Measurements from ENCODE around the gene ACTG2.

Gene ACTG2

DNA sequence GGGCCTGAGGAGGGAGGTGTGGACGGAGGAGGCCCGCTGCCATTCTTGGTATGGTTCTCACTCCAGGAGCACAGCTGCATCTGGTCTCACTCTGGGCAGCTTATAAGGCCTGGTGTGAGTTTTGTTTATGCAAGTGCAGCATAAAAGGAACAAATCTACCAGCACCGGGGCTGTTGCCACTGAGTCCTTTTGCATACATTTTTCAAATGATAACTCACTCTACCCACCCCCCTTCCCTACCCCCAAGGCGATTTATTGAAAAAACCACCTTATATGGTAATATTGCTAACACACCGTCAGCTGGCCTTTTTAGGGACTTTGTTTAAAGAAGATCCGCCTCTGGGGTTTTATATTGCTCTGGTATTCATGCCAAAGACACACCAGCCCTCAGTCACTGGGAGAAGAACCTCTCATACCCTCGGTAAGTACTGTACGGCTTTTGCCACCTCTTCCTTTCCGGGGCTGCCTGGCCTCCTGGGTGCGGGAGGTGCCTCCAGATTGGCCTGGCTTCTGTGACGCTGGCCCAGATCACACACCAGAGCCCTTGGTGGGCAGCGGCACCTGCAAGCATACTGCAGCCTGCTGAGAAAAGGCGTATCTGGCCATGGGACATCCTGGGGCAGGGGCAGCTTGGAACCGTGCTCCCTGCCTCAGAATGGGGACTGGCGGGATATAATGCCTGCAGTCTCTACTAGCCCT lies at the start of gene ACTG2:
Gene ACTG2 (plus strand): TSS at position 378 of the 699 bp plus-strand sequence. CDS start 8,304 bp downstream, outside the sequence.
- peak within 1 kb of the TSS; percentile 48 for H3K4me3 ChIP-seq (ENCODE audit: low read depth, low read length)
- DNase-seq (ENCODE audit: low read depth, low spot score) = no peak
- TF ChIP-seq, protein P1, sequence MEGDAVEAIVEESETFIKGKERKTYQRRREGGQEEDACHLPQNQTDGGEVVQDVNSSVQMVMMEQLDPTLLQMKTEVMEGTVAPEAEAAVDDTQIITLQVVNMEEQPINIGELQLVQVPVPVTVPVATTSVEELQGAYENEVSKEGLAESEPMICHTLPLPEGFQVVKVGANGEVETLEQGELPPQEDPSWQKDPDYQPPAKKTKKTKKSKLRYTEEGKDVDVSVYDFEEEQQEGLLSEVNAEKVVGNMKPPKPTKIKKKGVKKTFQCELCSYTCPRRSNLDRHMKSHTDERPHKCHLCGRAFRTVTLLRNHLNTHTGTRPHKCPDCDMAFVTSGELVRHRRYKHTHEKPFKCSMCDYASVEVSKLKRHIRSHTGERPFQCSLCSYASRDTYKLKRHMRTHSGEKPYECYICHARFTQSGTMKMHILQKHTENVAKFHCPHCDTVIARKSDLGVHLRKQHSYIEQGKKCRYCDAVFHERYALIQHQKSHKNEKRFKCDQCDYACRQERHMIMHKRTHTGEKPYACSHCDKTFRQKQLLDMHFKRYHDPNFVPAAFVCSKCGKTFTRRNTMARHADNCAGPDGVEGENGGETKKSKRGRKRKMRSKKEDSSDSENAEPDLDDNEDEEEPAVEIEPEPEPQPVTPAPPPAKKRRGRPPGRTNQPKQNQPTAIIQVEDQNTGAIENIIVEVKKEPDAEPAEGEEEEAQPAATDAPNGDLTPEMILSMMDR (IDR thresholded peaks at IDR 0.05; ENCODE audit: insufficient read depth, low read length, missing control alignments) = no peak
- ChIA-PET CTCF (no interaction called here), POLR2A (no interaction called here)

DNA sequence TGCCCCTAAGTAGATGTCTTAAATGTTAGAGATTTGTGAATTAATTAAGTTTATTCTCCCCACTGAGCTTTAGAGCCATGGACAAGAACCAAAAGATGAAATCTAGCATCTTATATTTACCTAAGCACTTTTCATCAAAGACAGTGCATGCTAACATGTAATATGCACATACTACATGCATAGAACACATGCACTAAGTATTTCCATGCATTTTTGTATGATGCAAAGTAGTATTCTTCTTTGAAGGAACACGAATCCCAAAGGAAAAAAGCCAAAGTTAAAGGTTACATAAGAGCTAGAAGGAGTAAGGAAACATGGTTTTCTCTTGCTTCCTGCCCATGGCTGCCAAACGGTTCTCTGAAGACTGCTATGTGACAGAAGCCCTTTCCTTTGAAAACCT lies 48.7 kb upstream of the ACTG2 start:
- no peak overlapping the region for H3K4me3 ChIP-seq (ENCODE audit: low read depth, low read length)
- TF ChIP-seq, protein P1 (IDR thresholded peaks at IDR 0.05; ENCODE audit: insufficient read depth, low read length, missing control alignments) = no peak
- ChIA-PET POLR2A (no interaction called here), CTCF (interaction anchor here (1.3 to 1.4 kb wide), 2 partner anchors 14 to 19 kb away, joined by 3 read pairs; no protein-coding TSS in a partner anchor)
- DNase-seq (ENCODE audit: low read depth, low spot score) = no peak

DNA sequence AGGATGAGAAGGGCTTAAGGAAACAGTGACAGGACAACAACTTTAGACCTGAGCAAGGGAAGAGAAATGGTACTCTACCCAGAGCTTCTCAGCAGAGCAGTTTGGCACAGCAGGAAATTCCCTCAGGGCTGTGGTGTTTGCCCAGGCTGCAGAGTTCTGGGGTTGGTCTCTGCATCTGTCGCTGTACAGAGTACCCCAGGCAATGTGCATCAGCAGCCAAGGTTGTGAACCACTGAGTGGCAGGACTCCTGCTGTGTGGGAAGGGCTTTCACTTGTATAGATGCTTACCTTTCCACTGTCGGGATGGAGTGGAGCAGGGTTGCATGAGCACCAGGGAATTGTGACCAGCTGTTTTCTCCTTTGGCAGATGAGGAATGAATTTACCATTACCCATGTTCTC lies 42.8 kb upstream of the ACTG2 start:
- POLR2A ChIA-PET = no interaction called here
- CTCF ChIA-PET = no interaction called here
- no peak for DNase-seq (ENCODE audit: low read depth, low spot score)
- TF ChIP-seq, protein P1 (IDR thresholded peaks at IDR 0.05; ENCODE audit: insufficient read depth, low read length, missing control alignments) = no peak
- no peak overlapping the region for H3K4me3 ChIP-seq (ENCODE audit: low read depth, low read length)

DNA sequence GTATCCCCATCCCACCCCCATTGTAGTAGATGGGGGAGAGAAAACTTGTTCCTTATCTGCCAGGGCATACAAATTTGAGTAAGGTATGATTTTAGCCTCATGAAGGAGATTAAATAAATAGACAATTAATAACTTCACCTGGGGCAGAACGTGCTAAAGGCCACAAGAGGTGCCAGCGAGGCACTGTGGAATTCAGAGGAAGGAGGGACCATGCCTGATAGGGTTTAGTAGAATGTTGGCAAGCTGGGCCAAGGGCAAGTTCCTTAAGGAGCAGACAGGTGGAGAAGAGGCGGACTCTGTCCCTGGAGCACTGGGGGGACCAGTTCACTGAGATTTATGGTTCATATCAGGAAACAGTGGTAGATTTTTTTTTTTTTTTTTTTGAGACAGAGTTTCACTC lies 41.5 kb upstream of the ACTG2 start:
- no peak overlapping the region for H3K4me3 ChIP-seq (ENCODE audit: low read depth, low read length)
- TF ChIP-seq, protein P1 (IDR thresholded peaks at IDR 0.05; ENCODE audit: insufficient read depth, low read length, missing control alignments) = no peak
- ChIA-PET POLR2A (no interaction called here), CTCF (no interaction called here)
- DNase-seq (ENCODE audit: low read depth, low spot score) = no peak

DNA sequence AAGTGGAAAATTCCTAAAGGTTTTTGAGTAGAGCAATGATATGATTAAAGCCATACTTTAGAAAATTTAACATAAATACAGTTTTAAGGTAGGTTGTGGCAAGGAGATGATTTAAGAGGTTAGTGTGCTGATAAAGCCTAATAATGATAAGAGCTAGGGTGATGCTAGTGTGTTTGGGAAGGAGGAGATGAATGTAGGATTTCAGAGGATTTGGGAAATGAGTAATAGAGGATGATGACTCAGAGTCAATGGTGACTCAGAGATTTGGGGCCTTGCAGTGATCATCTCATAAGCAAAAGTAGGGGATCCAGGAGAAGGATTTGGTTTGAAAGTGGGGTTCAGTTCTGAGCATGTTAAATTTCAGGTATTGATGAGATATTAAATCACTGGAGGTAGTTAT lies 40.8 kb upstream of the ACTG2 start:
- TF ChIP-seq, protein P1 (IDR thresholded peaks at IDR 0.05; ENCODE audit: insufficient read depth, low read length, missing control alignments) = no peak
- CTCF ChIA-PET = no interaction called here
- DNase-seq (ENCODE audit: low read depth, low spot score) = no peak
- POLR2A ChIA-PET = no interaction called here
- H3K4me3 ChIP-seq (ENCODE audit: low read depth, low read length) = no peak overlapping the region

DNA sequence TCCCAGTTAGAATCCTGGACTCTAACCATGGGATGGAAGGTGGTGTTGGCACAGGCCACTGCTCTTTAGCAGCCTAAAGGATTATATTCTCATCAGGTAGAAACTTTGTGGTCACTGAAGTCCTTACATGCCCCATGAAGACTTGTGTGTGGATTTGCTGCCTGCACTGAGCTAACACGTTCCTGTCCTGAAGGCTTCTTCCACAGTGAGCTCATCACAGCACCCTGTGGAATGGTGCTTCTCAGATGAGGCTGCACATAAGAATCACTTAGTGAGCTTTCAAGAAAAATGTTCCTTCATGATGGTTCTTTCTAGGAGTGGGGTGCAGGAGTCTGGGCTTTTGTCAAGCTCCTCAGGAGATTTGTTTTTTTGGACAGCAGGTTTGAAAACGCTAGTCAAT lies 37.3 kb upstream of the ACTG2 start:
- DNase-seq (ENCODE audit: low read depth, low spot score) = no peak
- H3K4me3 ChIP-seq (ENCODE audit: low read depth, low read length) = no peak overlapping the region
- CTCF ChIA-PET = no interaction called here
- POLR2A ChIA-PET = interaction anchor here (0.6 kb wide), 1 partner anchor 355 kb away, joined by 3 read pairs; no protein-coding TSS in a partner anchor
- TF ChIP-seq, protein P1 (IDR thresholded peaks at IDR 0.05; ENCODE audit: insufficient read depth, low read length, missing control alignments) = no peak

Data from AG04449 (cell line).